GM12891 (cell line): ENCODE data around the gene ENAH.

ENCODE experiments used
- POLR2A ChIP-seq: IDR thresholded peaks from 2 replicates; pipeline ENCODE4 v1.6.1; 2011; ENCODE audit warnings: low read depth, low read length, control low read depth
- POLR2AphosphoS5 ChIP-seq: IDR thresholded peaks from 2 replicates; pipeline ENCODE4 v1.6.1; 2011; ENCODE audit warnings: low read depth, low read length, control low read depth
- SPI1 ChIP-seq: IDR thresholded peaks from 2 replicates; pipeline ENCODE4 v1.6.1; 2011; ENCODE audit warnings: low read depth, low read length, control low read depth

DNA sequence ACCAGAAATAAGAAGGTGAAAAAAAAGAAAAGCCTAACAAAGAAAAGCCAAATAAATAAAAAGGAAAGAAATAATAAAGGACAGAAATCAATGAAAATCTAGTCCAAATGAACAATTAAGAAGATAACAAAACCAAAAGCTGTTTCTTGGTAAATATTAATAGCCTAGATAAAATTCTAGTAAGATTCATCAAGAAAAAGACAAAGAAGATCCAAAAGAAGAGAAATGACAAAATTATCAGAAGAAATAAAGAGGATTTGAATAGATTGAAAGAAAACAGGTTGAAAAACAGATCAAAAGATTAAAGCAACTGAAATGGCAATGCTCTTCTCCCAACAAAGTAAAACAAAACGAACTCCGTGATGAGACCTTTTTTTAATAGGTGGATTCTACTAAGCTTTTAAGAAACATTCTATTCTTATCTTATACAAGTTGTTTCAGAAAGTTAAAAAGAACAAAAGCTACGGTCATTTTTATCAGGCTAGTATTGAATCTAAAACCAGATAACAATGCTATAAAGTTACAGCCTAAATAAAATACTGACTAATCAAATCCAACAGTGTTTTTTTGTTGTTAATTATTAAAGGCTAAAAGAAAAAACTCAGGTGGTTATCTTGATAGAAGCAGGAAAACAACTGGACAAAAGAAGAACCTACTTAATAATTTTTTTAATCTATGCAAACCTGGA, 50.9 kb downstream of the ENAH start:
- TF ChIP-seq POLR2AphosphoS5 = no peak
- TF ChIP-seq POLR2A = no peak
- TF ChIP-seq SPI1 = no peak
